Ramos (cell line): Measurements from ENCODE around the gene CNPY1.

ENCODE experiments used
- in situ Hi-C: fragments of 300-500 bp; cut with MboI; formaldehyde crosslinking; loops from one replicate; pipeline ENCODE4 v1.14.3; 2022; ENCODE audit warnings: low sequenced_read_pairs; ENCODE audit not compliant: unreplicated experiment

The CNPY1 gene

DNA sequence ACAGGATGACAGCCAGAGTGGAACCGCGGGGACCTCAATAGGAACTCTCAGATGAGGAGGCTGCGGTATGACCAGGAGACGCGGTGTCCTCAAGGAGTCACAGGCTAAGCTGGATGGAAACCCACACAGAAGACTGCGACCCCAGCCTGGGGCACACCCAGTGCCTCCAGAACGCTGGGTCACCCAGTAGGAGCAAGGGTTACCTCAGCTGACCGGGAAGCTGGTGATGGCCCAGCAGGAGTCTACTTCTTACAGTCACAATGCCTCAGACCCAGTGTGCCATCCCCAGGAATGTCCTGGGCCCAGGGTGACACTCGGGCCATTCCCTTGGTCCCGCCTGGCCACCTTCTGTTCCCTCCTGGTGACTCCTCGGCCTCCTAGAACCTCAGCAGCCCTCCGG lies 29.9 kb downstream of the CNPY1 start:
- in situ Hi-C loops, result no loop called here

DNA sequence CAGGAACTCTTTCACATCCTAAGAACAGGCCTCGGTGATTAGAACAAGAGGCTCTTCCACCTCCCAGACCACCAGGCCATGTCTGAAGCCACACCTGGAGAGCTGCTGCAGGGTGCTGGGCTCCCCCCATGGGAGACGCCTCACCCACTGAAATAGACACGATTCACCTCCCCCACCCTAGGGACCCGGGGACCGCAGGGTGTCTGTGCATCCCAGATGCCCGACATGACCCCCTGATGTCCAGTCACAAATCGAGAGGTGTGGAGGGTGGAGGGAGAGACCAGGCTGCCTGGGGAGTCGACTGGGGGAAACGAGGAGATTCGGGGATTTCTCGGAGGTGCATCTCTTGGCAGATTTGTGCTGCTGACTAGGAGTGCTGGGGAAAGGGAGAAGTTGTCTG lies 31.0 kb downstream of the CNPY1 start:
- in situ Hi-C loops, result no loop called here

DNA sequence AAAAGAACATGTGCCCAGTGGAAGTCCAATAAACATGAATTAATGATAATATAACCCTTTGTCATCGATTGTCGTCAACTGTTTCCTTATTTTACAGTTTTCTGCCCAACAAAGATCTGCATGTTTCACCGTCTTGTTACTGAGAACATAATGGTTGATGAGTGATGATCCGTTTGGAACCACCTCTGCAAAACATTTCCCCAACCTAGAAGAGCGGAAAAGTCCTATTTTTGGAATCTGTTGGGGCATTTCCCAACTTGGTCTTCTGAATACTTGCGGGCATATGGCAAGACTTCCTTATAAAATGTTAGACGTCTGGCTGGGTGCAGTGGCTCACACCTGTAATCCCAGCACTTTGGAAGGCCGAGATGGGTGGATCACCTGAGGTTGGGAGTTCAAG lies 32.1 kb downstream of the CNPY1 start:
- in situ Hi-C loops, result no loop called here

DNA sequence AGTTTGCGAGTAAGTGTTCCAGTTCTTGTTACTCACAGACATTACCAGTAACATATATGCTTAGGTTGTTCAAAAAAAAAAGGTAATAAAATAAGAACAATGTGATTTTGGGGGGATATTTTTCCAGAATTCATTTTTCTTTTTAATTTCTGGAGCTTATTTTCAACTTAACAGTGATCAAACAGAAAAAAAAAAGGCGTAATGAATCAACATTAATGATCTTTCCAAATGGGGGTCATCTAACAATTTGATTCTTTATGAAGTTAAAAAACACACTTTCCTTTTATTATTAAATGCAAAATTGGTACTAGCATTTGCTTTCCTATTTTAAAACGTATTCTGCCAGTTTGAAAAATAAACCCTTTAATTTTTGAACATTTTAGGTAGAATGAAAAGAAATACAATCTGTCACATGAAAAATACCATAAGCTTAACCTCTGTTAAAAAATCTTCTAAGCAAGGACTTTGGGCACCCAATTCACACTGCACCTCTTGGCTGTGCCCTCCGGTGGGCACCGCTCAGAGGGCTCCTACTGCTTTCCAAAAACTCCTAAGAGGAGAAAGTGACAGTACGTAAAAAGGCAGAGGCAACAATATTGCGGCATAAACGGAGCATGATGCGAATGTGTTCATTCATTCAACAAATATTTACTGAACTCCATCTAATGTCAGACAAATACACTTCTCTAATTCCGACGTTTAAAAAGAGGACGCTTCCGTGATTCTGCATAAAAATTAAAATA lies 32.6 kb downstream of the CNPY1 start:
- in situ Hi-C loops, result no loop called here

DNA sequence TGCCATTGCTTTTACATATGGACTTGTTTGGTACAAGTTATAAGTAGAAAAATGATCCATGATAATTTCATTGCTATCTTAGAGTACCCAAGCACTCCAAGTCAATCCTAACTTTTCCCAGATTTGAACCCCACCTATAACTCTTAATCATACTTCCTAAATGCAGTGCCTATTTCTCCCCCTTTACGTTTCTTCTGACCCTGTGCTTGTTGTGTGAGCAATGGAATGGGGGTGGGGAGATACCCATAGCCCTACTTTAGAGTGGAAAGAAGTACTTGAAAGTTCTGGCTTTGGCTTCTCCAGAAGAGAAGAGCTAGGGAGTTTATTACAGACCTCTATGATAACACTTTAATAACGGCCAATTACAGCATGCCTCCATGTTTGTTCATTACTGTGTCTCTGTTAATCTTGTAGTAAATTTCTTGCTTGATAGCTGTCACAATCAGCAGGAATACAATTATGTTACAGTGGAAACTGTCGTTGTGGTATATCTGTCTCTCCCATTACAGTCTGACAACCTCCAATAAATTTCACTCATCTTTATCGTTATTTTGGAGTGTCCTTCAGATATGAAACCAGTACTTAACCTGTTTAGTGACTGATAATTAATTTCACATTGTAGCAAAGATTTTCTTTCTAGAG lies 34.0 kb downstream of the CNPY1 start:
- in situ Hi-C loops, result no loop called here

DNA sequence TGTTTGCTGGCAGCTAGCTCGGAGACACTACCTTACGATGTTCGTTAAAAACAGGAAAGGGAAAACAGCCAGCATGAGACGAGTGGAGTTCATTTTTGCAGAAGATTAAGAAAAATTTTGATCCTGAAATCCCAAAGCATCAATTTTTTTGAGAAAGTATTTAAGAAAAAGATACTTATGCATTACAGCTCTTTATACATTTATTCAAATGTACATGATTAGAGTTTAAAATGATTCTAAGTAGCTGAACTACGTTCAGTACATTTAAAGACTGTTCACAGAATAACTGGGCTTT lies 34.7 kb downstream of the CNPY1 start:
- in situ Hi-C loops, result no loop called here

DNA sequence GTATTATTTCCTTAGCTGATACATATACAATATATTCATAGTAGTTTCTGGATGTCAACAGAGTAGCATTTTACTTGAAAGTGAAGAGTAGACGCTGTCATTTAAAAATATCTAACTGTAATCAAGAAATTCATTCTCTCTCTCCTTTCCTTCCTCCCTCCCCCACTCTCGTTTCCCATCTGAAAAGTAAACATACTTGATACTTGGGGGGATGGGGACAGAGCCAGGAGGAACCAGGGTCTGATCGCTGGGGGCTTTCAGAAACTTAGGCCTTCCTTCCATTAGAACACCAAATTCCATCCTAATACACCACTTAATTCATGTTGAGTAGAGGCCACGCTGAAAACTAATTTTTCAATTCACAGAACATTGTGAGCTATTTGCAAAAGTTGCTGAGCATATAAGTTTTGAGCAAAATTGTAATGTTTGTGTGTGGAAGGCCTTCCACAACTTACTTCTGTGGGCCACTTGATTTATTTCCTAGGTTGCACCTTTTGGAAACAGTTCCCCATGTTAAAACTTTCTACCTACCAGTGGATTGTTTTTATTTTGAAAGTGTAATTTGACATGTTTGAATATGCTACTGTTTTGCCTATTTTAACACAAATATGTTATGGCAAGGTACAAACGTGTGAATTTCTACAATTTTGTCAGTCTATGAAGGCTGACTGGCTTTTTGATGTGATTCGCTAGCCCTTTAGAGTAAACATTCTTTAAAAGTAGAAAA lies 35.2 kb downstream of the CNPY1 start:
- in situ Hi-C loops, result no loop called here

DNA sequence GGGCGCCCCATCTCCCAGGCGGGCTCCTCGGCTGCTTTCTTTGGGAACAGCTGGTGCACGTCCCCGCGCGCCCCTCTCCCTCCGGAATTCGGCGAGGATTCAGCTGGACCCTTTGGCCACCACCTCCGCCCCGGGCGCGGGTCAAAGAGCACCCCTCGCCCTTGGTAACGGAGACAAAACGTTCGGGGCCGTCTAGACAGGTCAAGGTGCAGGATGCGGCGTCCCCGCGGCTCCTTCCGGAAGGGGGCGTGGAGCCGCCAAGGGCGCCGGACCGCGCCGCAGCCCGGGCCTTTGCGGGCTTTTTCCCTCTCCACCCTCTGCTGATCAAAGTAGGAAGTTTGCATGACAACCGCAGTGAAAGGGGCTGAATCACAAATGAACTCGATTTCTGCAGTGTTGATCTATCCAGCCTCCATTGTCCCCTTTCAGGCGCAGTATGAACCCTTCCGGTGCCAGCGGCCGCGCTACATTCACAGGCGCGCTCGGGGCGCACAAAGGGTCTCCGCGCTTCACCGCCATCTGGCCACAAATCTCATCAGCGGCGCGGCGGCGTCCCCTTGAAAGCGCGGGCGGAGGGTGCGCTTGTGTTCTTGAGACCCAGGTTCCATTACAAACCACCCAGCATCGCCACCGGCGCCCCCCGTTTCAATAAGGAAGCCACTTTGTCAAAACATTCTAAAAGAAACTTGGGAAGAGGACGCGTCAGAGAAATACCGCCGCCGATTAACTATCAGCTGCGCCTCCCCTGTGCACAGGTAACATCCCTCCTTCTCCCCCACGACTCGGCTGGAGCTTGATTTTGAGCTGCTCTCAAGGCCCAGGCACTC lies 36.4 kb downstream of the CNPY1 start:
- in situ Hi-C loops, result no loop called here

DNA sequence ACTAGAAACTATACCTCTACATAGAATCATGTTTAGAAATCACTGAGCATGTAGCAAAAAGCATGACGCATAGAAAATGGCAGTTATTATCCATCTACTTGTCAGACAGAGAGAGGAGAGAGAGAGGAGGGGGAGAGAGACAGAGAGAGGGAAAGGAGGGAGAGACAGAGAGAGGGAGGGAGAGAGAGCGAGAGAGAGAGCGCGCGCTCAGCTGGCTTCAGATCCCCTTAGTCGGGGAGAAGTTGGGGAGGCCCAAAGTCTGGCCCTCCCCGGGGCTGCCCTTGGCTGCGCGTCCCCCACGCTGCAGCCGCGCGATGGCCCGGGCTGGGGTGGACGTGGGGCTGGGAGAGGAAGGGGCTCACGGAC lies 37.0 kb downstream of the CNPY1 start:
- in situ Hi-C loops, result no loop called here

DNA sequence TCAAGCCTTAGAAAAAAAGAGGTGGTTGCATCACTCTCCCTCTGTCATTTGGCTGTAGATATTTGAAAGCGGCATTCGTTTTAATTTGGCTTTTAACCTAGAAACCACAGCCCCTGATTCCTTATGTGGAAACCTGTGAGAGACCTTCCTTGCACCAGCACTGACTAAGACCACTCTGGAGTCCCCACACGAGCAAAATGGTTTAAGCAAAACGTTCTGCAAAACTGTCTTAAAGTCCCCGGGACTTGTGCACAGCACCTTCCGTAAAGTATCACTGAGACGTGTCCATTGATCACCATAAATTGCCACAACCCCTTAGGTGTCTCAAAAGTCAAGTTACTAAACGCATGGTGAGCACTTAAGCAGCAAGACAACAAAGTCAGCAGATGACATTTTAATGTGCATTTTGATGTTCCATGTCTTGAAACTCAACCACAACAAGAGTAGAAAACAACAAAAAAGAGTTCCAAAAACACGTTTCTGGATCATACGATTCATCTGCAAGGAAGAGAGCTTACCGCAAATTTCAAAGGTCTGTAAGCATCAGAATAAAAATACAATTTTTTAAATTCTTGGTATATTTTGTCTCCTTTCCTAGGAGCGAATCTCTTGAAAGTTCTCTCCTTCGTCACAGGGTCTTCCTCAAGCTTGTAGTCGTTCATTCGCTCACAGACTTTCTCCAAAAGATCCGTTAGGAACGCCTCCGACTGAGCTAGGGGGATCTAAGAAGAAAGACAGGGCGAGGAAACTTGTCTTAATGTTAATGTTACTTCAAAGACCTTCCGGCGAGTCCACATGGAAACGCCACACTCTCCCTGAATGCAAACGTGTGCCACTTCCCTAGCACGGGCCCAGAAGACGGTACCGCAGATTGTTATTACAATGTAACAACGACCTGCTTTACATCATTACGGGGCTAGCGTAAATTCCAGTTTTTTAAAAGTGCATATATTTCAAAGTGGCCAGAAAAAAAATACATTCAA lies 37.7 kb downstream of the CNPY1 start:
- in situ Hi-C loops, result no loop called here

DNA sequence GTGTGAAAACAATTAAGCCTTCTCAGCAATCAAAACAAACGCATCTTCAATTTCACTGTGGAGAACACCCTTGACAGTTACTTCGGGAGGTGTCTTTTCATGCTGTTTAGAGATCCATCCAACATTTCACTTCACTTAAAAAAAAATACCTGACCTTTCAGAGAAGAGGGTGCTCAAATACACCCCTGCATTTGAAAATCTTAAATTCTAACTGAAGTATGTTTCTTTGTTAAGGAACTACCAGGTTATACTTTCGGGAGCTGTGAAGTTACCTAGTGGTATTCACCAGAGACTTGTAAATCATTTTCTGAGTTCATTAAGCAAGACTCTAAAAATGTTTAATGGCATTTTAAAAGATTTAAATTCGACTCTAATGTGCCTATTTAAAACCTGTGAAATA lies 38.8 kb downstream of the CNPY1 start:
- in situ Hi-C loops, result no loop called here

DNA sequence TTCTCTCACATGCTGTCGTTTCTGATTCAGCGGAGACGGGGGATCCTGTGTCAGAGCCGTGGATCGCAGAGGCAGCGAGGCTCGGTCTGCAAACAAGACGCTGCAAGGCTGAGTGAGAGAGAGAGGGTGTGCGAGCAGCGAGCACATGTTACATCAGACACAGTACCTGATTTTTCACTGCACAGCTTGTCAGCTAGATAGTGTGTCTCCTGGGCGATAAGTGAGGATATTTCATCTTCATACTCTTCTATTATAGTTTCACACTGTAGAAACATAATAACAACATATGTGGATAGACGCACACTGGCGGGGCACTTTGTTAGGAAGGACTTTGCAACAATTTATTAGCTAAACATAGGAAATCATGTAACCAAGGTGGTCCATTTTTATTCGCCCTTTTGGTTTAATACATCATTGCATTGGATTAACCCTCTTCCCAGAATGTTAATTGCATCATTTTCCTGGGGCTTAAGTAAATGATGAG lies 39.5 kb downstream of the CNPY1 start:
- in situ Hi-C loops, result no loop called here

DNA sequence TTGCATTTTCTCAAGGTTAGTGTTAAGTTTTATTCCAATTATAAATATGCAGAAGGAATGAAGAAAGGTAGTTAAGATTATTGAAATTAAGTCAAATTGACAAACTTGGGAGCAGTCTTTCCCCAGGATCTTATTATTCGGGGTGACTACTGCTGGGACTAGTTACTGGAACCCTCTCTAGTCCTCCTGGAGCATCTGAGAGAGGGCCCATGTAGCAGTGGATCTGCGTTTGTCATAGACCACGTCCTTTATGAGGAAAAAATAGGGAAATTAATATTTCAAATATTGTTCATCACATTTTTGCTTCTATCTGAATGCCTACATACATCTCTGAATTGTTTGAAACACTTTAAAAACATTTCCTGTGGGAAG lies 41.0 kb downstream of the CNPY1 start:
- in situ Hi-C loops, result no loop called here

DNA sequence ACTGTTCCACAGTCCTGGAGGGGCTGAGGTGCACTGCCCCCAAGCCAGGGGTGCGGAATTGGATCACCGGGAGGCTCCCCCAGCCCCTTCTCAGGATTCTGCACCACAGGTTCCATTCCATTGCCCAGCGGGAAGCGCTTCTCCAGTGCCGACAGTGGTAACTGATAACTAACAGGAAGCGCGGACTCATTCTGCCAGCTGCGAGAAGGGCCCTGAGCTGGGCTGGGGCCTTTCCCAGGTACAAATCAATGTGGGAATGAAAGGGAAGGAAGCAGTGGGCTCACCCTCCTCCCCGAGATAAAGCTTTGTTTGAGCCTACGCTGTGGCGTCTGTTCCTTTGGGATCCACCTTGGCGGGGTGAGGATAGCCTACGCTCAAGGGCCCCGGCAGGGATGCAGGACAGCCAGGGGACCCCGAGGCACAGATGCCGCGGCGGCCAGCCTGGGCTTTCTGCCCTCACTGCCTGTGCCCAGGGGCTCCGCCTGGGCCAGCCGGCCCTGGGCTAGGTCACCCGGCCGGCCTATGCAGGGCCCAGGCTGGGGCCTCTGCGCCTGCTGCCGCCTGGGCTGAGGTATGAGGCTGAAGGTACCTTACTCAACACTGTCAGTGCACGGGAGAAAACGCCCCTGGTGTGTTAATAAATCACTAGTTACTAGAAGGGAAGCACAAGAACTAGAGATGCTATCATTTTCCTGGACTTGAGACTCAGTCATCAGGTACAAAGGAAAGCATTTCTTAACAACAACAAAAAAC lies 49.0 kb downstream of the CNPY1 start:
- in situ Hi-C loops, result no loop called here

DNA sequence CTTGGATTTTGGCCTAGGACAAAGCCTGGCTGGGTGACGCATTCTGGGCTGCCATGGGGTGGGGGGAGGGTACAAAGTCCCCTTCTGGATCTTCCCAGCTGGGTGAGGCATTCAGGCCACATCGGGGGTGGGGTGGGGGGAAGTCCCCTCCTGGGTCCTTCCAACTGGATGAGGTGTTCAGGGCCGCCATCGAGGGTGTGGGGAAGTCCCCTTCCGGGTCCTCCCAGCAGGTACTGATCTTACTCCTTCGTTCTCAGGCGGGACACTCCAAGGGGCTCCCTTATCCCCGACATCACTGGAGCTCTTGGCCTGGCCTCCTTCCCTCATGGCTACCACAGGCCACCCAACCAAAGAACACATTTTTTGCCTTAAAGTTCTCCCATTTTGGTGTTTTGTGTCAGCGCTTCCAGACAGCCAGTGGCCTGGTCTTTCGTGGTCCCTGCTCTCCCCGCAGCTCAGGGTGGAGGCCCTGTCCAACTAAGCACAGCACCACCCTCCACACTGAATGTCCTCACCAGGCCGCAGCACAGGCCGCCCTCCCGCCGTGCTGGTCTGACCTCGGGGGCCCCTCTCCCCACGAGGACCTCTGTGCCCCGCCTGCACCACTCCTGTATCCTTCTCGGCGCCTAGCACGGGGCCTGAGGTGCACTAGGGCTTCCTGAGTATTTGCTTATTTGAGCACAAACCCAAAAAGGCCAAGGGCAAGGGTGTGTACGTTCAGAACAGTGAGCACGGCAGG lies 49.9 kb downstream of the CNPY1 start:
- in situ Hi-C loops, result no loop called here

DNA sequence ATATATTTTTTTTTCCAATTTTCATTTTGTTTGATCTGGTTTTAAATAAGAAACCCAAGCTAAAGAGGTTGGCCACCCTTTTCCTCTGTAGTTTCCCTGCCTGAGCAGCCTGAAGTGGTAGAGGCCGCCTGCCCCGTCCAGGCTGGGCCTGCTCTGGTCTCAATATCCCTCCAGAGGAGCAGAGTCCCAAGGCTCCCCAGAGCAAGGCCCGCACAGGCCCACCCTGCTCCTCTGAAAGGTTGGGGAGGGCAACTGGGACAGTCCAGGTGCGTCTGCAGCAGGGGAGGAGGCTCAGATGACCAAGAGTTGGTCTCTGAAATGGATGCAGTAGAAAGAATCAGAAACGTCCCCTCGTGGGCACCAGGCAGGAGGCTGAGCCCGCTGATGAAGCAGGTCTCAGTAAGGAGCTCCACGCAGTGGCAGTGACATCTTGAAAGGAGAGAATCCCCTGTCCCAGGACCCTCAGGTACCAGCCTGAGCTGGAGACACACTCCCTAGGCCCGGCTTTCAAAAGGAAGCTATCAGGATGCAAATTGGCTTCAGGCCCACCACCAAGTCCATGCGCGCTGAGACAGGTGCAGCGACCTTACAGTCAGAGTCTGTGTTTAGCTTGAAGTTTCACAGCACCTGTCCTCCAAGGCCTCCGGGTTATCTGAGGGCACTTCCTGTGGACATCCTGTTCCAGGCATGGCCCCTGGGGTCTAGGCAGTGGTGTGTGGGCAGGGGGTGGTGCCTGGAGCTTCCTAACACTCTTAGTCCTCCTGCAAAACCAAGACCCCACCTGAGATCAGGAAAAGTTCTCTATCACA lies 50.7 kb downstream of the CNPY1 start:
- in situ Hi-C loops, result no loop called here

DNA sequence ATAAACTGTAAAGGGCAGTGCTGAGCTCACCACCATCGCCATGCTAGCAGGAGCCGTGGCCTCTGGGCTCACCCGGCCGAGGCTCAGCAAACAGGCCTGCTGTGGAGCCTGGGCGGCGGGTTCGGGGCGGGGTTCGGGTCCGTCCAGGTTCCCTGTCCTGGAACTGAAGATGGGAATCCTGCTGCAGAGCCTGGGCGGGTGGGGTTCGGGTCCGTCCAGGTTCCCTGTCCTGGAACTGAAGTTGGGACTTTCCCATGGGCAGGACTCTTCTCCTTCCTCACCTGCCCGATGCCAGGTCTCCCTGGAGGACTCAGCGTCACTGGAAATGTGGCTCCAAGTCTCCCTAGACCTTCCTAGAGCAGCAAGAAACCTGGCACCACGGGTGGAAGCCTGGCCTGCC lies 51.8 kb downstream of the CNPY1 start:
- in situ Hi-C loops, result no loop called here
